COLO668 (cell line): ENCODE measurements around the gene KRT12.
"Not testable (repeated sequence)": the region's sequence is repeated elsewhere in the genome, so short reads cannot be mapped to it uniquely, and the experiment has no call there.

ENCODE experiments used
- DNase-seq: peaks from one replicate; lab custom pipeline; 2025; ENCODE audit not compliant: unreplicated experiment; lab: John Stamatoyannopoulos, UW

Gene KRT12

DNA sequence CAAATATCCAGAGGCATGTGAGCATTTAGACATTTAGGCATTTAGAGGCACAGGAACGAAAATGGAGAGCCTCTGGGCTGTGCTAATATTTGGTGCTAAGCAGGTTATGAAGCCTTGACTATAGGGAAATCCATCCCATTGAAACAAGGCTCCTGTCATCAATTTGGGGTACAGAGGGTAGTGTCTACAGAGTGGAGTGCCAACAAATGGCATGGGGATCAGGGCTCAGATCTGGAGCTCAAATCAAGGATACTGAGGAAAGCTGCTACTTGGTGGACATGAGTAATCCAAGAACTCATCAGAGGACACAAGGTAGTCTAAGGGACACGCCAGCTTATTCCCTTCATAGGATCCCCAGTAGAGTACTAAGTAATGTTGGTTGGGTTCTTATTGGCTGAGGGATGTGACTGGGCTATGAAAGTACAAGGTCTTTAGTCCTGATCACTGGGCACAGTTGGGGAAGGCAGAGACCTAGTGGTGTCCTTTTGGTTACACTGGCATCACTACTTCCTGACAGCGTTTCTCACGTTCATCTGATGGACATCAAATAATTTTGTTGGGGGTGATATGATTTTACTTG is 49.8 kb downstream of the KRT12 start:
- DNase-seq, result no peak

DNA sequence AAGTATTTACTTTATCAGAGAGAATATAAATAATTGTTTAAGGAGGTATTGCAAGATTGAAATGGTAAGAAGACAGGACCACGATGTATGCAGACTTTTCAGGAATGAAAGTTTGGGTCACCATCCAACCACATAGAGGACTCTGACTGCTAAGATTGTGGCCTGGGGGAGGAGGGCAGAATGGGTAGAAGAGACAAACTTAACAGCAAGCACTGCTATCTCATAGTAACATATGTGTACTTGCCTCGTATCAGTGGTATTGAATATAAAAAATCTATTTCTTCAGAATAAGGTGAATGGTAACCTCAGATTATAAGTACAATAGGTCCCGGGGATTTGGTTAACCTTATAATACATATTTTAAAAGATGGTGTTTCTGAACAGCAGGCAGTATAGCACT is 50.5 kb downstream of the KRT12 start:
- no peak for DNase-seq

DNA sequence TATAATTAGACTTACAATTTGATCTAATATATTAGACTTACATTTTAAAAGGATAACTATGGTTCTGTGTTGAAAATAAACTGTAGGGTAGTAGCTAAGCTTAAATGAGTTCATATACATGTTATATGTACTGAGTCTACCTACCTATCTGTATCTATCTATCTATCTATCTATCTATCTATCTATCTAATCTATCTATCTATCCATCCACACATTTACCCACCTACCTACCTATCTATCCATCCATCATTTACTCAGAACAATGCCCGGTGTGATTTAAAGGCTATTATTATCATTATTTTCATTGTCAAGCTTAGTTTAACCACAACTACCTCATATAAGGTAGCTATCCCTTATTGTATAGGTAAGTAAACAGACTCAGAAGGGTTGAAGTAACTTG is 51.6 kb downstream of the KRT12 start:
- DNase-seq, result no peak

DNA sequence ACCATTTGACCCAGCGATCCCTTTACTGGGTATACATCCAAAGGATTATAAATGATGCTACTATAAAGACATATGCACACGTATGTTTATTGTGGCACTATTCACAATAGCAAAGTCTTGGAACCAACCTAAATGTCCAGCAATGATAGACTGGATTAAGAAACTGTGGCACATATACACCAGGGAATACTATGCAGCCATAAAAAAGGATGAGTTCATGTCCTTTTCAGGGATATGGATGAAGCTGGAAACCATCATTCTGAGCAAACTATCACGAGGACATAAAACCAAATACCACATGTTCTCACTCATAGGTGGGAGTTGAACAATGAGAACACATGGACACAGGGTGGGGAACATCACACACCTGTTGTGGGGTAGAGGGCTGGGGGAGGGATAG is 52.4 kb downstream of the KRT12 start:
- not testable (repeated sequence) for DNase-seq

DNA sequence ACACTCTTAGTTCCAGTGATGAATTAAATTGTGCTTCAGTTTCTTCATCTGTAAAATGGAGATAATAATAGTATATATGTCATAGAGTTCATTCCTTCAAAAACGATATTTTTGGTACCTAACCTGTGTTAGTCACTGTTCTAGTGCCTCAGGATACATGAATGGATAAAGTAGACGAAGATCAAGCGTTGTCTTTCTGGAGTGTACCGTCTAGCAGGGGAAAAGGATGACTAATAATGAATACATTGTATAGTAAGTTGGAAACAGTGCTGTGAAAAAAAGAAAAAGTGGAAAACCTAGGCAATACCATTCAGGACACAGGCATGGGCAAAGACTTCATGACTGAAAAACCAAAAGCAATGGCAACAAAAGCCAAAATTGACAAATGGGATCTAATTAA is 53.2 kb downstream of the KRT12 start:
- no peak for DNase-seq

DNA sequence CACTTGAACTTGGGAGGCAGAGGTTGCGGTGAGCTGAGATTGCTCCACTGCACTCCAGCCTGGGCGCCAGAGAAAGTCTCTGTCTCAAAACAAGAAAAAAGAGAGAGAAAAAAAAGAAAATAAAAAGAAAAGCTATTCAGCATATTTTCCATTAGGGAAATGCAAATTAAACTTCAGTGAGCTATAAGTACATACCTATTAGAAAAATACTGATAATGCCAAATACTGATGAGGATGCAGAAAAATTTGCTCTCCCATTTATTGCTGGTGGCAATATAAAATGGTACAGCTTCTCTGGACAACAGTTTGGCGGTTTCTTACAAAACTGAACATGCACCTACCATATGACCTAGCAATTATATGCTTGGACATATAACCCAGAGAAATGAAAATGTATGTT is 54.4 kb downstream of the KRT12 start:
- no peak for DNase-seq
